Uterus (tissue), 2 donors: Measurements from ENCODE around the gene ZNF236.

Experiments used
- POLR2A ChIP-seq, 2 donors: fragments of 450-650 bp; IDR thresholded peaks; one replicate each; pipeline ENCODE4 v1.6.1; 2016; ENCODE audit warnings: antibody characterized with exemption in 2 of 2, mild to moderate bottlenecking in 1 of 2, moderate library complexity in 1 of 2
- TF ChIP-seq, protein P1 (sequence below), 4 experiments: fragments of 200-600 bp in 2 of 4; fragments of 450-650 bp in 2 of 4; sonication (generic) in 2 of 4; IDR thresholded peaks; one replicate each; pipeline ENCODE4 v1.5.1; 2016 to 2019; ENCODE audit warnings: antibody characterized with exemption in 4 of 4, mild to moderate bottlenecking in 2 of 4, moderate library complexity in 1 of 4

DNA sequence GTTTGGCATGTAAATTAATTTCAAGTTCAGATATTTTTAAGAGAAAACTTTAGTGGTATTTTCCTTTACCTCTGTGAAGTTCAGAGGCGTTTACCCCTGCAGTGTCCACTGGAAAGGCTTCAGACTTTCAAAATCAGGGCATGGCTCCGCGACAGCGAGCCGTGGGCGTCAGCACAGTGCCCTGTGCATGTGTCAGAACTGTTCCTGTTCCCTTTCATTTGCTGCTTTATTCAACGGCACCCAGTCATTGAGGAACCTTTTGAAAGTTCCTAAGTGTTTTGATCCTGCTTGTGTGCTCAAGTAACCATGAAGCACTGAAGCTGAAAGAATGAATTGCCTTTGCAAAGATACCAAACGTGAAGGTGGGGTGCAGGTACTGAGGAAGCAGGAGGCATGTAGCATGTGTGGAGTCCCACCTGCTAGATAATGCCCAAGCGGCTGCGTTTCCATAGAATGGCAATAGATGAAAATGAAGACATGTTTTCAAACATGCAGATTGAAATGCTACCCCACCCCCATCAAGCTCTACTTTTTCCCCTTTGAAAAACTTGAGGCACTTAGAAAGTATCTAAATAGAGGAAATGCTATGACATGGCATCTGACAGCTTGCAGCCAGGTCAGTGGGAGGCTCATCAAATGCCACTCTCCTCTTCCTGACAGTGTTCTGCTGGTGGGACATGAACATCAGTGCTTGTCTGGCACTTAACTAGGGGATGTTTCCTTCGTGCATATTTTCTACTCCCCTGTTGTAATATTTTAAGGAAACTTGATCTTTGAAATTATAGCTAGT lies 148.6 kb downstream of the ZNF236 start:
- TF ChIP-seq, protein P1, sequence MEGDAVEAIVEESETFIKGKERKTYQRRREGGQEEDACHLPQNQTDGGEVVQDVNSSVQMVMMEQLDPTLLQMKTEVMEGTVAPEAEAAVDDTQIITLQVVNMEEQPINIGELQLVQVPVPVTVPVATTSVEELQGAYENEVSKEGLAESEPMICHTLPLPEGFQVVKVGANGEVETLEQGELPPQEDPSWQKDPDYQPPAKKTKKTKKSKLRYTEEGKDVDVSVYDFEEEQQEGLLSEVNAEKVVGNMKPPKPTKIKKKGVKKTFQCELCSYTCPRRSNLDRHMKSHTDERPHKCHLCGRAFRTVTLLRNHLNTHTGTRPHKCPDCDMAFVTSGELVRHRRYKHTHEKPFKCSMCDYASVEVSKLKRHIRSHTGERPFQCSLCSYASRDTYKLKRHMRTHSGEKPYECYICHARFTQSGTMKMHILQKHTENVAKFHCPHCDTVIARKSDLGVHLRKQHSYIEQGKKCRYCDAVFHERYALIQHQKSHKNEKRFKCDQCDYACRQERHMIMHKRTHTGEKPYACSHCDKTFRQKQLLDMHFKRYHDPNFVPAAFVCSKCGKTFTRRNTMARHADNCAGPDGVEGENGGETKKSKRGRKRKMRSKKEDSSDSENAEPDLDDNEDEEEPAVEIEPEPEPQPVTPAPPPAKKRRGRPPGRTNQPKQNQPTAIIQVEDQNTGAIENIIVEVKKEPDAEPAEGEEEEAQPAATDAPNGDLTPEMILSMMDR (IDR thresholded peaks at IDR 0.05), result no peak
- TF ChIP-seq POLR2A (IDR thresholded peaks at IDR 0.05), result no peak
